Superior temporal gyrus (tissue), 1 donor: Measurements from ENCODE around the gene ADCY10.
"Not testable (repeated sequence)": the region's sequence is repeated elsewhere in the genome, so short reads cannot be mapped to it uniquely, and the experiment has no call there.

Source experiments
- DNase-seq: peaks from one replicate; pipeline ENCODE4 v3.0.0-alpha.2; 2016; ENCODE audit errors: extremely low spot score

The ADCY10 gene

GRCh38 chr1:167856711-167857418, 57.1 kb downstream of the ADCY10 start:
- DNase-seq: no peak

- DNase-seq: no peak
Observed at GRCh38 chr1:167854184-167854583, 59.8 kb downstream of the ADCY10 start.

GRCh38 chr1:167849666-167850065, 64.3 kb downstream of the ADCY10 start:
- DNase-seq: no peak

- no peak for DNase-seq
Observed at GRCh38 chr1:167842872-167843271, 71.1 kb downstream of the ADCY10 start.

GRCh38 chr1:167841530-167841929, 72.4 kb downstream of the ADCY10 start:
- no peak for DNase-seq

GRCh38 chr1:167839009-167839408, 74.9 kb downstream of the ADCY10 start:
- no peak for DNase-seq

GRCh38 chr1:167837326-167837725, 76.6 kb downstream of the ADCY10 start:
- no peak for DNase-seq

GRCh38 chr1:167836197-167836596, 77.7 kb downstream of the ADCY10 start:
- no peak for DNase-seq

GRCh38 chr1:167833904-167834303, 80.0 kb downstream of the ADCY10 start:
- no peak for DNase-seq

GRCh38 chr1:167832693-167833092, 81.2 kb downstream of the ADCY10 start:
- no peak for DNase-seq

- not testable (repeated sequence) for DNase-seq
Observed at GRCh38 chr1:167830668-167831067, 83.3 kb downstream of the ADCY10 start.

- no peak for DNase-seq
Observed at GRCh38 chr1:167829868-167830267, 84.1 kb downstream of the ADCY10 start.

GRCh38 chr1:167826127-167826526, 87.8 kb downstream of the ADCY10 start:
- DNase-seq: no peak

- DNase-seq: no peak
Observed at GRCh38 chr1:167825419-167826079, 88.4 kb downstream of the ADCY10 start.

GRCh38 chr1:167824163-167824794, 89.7 kb downstream of the ADCY10 start:
- DNase-seq: no peak

- DNase-seq: no peak
Observed at GRCh38 chr1:167821969-167822685, 91.8 kb downstream of the ADCY10 start.

GRCh38 chr1:167821356-167821685, 92.6 kb downstream of the ADCY10 start:
- no peak for DNase-seq

GRCh38 chr1:167820684-167821355, 93.1 kb downstream of the ADCY10 start:
- DNase-seq: no peak

GRCh38 chr1:167819849-167820683, 93.9 kb downstream of the ADCY10 start:
- no peak for DNase-seq

GRCh38 chr1:167815650-167816049, 98.3 kb downstream of the ADCY10 start:
- no peak for DNase-seq

- no peak for DNase-seq
Observed at GRCh38 chr1:167812972-167813371, 101.0 kb downstream of the ADCY10 start.
